ENCODE results near the gene LRIT2. TPM values are rescaled to one million over a fixed set of nuclear protein-coding genes. Genes with fewer than 3 reads are reported as not detected.

LRIT2 gene
- total RNA-seq, 1 experiment from 2014 or later, result not detected

DNA sequence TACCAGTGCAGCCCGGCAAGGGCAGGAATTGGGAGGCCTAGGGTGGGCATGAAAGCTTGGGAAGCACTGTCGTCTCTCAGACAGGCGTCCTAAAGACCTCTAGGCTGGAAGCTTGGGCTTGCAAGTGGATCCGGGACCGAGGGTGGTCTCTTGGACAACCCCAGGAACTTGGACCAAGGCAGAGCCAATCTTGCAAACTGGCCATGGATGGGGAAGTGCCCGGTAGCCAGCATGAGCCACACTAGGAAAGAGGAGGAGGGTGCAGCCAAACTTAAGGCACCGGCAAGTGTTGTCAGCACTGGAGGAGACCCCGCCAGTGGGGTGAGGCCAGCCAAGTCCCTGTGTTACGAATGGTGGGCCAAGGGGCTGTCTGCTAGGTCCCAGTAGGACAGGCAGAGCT, 8.5 kb downstream of the LRIT2 start:
- DNase-seq (ENCODE audit: low spot score) (no peak), ATAC-seq (no peak)
- peaks cover 6% of the 10 kb centered on the region for H3K9me3 Mint-ChIP-seq
- H3K27me3 Mint-ChIP-seq (ENCODE audit: low read depth), result peaks cover 10% of the 10 kb centered on the region
- H3K4me1 Mint-ChIP-seq, result peaks cover 4% of the 10 kb centered on the region; the same call in 1 of the 2 replicates
- H3K27ac Mint-ChIP-seq, result no peak overlapping the region
- H3K4me3 Mint-ChIP-seq, result no peak overlapping the region
- TF ChIP-seq CBFB (CRISPR knock-in tag; IDR thresholded peaks at IDR 0.05; ENCODE audit: low read depth), result no peak
- no peak for TF ChIP-seq NFYB (CRISPR knock-in tag; conservative IDR thresholded peaks at IDR 0.05; ENCODE audit: low read depth)
- TF ChIP-seq IRF2 (CRISPR knock-in tag; IDR thresholded peaks at IDR 0.05; ENCODE audit: borderline replicate concordance, low read depth), result no peak
- no peak for TF ChIP-seq ATF1 (CRISPR knock-in tag; IDR thresholded peaks at IDR 0.05)
- H3K36me3 Mint-ChIP-seq, result no peaks in the 10 kb centered on the region
- ChIA-PET CTCF (interaction anchor here (0.6 to 2.2 kb wide), 4 partner anchors 20 to 207 kb away, joined by 3 to 9 read pairs (median 6); no protein-coding TSS in a partner anchor), POLR2A (no interaction called here)

DNA sequence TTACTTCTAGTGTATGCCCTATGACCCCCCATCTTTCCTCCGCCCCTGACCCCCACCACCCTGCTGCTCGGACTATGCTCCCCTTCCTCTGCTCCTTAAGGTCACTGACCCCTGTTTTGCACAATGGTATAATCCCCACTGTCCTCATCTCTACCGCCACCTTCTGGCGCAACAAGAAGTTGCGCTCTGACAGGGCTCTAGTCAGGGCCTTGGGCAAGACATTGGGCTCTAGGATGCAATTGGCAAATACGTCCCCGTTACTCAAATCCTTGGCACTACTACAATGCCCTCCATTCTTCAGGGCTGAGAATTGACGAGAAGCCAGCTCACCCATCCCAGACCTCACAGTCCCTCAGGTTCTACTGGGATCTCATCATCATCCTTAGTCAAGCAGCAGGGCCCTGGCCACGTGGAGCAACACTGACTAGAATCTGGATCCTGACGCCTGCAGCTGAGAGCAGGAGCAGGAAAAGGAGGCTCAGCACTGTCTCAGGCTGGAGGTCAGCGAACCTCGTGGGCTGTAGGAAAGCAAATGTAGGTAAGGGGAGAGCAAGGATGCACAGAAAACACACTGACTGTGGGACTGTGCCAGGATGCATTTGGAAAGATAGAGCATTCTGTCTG, 10.6 kb downstream of the LRIT2 start:
- CTCF ChIA-PET, result interaction anchor here (0.6 to 2.5 kb wide), 13 partner anchors 9 to 322 kb away, joined by 3 to 15 read pairs (median 4); partner anchors contain the start of gene CDHR1
- Mint-ChIP-seq H3K4me1 (peaks cover 4% of the 10 kb centered on the region; the same call in 1 of the 2 replicates), H3K27ac (no peak overlapping the region), H3K36me3 (no peaks in the 10 kb centered on the region), H3K4me3 (no peak overlapping the region), H3K27me3 (ENCODE audit: low read depth) (peaks cover 5% of the 10 kb centered on the region), H3K9me3 (peaks cover 6% of the 10 kb centered on the region)
- POLR2A ChIA-PET, result no interaction called here
- ATAC-seq (peak; percentile 96), DNase-seq (ENCODE audit: low spot score) (peak; percentile 75)
- no peak for TF ChIP-seq ZNF512 (CRISPR knock-in tag; IDR thresholded peaks at IDR 0.05; ENCODE audit: borderline replicate concordance)
- TF ChIP-seq, protein P1, sequence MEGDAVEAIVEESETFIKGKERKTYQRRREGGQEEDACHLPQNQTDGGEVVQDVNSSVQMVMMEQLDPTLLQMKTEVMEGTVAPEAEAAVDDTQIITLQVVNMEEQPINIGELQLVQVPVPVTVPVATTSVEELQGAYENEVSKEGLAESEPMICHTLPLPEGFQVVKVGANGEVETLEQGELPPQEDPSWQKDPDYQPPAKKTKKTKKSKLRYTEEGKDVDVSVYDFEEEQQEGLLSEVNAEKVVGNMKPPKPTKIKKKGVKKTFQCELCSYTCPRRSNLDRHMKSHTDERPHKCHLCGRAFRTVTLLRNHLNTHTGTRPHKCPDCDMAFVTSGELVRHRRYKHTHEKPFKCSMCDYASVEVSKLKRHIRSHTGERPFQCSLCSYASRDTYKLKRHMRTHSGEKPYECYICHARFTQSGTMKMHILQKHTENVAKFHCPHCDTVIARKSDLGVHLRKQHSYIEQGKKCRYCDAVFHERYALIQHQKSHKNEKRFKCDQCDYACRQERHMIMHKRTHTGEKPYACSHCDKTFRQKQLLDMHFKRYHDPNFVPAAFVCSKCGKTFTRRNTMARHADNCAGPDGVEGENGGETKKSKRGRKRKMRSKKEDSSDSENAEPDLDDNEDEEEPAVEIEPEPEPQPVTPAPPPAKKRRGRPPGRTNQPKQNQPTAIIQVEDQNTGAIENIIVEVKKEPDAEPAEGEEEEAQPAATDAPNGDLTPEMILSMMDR (IDR thresholded peaks at IDR 0.05), result peak; percentile 61; the same call in 1 of the 2 replicates

GRCh38 chr10:84214046-84214572, 11.2 kb downstream of the LRIT2 start:
- Mint-ChIP-seq H3K4me1 (peaks cover 4% of the 10 kb centered on the region; the same call in 1 of the 2 replicates), H3K9me3 (peaks cover under 1% of the 10 kb centered on the region), H3K27ac (no peak overlapping the region), H3K4me3 (no peak overlapping the region), H3K27me3 (ENCODE audit: low read depth) (no peaks in the 10 kb centered on the region), H3K36me3 (no peaks in the 10 kb centered on the region)
- peak; percentile 21 for DNase-seq (ENCODE audit: low spot score)
- ChIA-PET POLR2A (no interaction called here), CTCF (interaction anchor here (0.6 to 2.5 kb wide), 13 partner anchors 9 to 209 kb away, joined by 3 to 15 read pairs (median 4); partner anchors contain the start of gene CDHR1)
- peak; percentile 66 for ATAC-seq
- TF ChIP-seq TEAD1 (CRISPR knock-in tag; IDR thresholded peaks at IDR 0.05), result no peak
- TF ChIP-seq ATF6 (CRISPR knock-in tag; IDR thresholded peaks at IDR 0.05), result no peak
- TF ChIP-seq IRF2 (CRISPR knock-in tag; IDR thresholded peaks at IDR 0.05; ENCODE audit: borderline replicate concordance, low read depth), result no peak
- no peak for TF ChIP-seq ETV6 (CRISPR knock-in tag; IDR thresholded peaks at IDR 0.05)

- ChIA-PET POLR2A (no interaction called here), CTCF (interaction anchor here (1.0 to 3.3 kb wide), 4 partner anchors 24 to 99 kb away, joined by 3 to 15 read pairs (median 4); no protein-coding TSS in a partner anchor)
- Mint-ChIP-seq H3K9me3 (no peaks in the 10 kb centered on the region), H3K27ac (no peak overlapping the region), H3K27me3 (ENCODE audit: low read depth) (no peaks in the 10 kb centered on the region), H3K4me3 (no peak overlapping the region), H3K36me3 (no peaks in the 10 kb centered on the region), H3K4me1 (peaks cover 4% of the 10 kb centered on the region; the same call in 1 of the 2 replicates)
- no peak for DNase-seq (ENCODE audit: low spot score)
- no peak for ATAC-seq
- TF ChIP-seq FOXP1 (CRISPR knock-in tag; IDR thresholded peaks at IDR 0.05; ENCODE audit: borderline replicate concordance) (no peak), ZNF396 (CRISPR knock-in tag; IDR thresholded peaks at IDR 0.05; ENCODE audit: borderline replicate concordance) (no peak), ZNF232 (CRISPR knock-in tag; IDR thresholded peaks at IDR 0.05) (no peak), ESRRA (CRISPR knock-in tag; IDR thresholded peaks at IDR 0.05; ENCODE audit: borderline replicate concordance) (no peak), JUN (CRISPR knock-in tag; IDR thresholded peaks at IDR 0.05) (no peak), ZNF138 (CRISPR knock-in tag; conservative IDR thresholded peaks at IDR 0.05) (no peak), ZNF423 (CRISPR knock-in tag; IDR thresholded peaks at IDR 0.05) (no peak)
- TF ChIP-seq, protein P2, sequence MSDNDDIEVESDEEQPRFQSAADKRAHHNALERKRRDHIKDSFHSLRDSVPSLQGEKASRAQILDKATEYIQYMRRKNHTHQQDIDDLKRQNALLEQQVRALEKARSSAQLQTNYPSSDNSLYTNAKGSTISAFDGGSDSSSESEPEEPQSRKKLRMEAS (CRISPR knock-in tag; IDR thresholded peaks at IDR 0.05), result no peak
- TF ChIP-seq, protein P1 (IDR thresholded peaks at IDR 0.05), result no peak
These were observed 12.3 kb downstream of the LRIT2 start for GRCh38 chr10:84213076-84213475.
